Keratinocyte (primary cell): Measurements from ENCODE around the gene HHATL. TPM values are rescaled to one million over a fixed set of nuclear protein-coding genes. Genes with fewer than 3 reads are reported as not detected.

Source experiments
- DNase-seq: peaks from one replicate; pipeline ENCODE4 v3.0.0-alpha.2; 2011; ENCODE audit warnings: low read depth, missing footprints, low spot score
- FAIRE-seq: peaks from 2 replicates; lab custom pipeline; 2011; peaks lifted over from hg19 to GRCh38; lab: Jason Lieb, UNC
- H2AFZ ChIP-seq: 2 replicates; pipeline ENCODE4 v1.6.0; 2012; ENCODE audit warnings: low read length, control low read depth, inconsistent platforms; ENCODE audit not compliant: control insufficient read depth
- H3K27ac ChIP-seq: 2 replicates; pipeline ENCODE4 v1.5.1; 2011; ENCODE audit warnings: low read length; ENCODE audit not compliant: control insufficient read depth, insufficient read depth
- H3K27me3 ChIP-seq: 3 replicates; pipeline ENCODE4 v1.6.0; 2011; ENCODE audit warnings: low read length; ENCODE audit not compliant: control insufficient read depth, insufficient read depth; ENCODE audit errors: extremely low read depth
- H3K36me3 ChIP-seq, 2 experiments: 2 replicates in 1 of 2; 3 replicates in 1 of 2; pipeline ENCODE4 v1.5.1; 2011; ENCODE audit warnings: low read length in 2 of 2, mild to moderate bottlenecking in 1 of 2; ENCODE audit not compliant: control insufficient read depth in 2 of 2, insufficient read depth in 2 of 2; ENCODE audit errors: extremely low read depth in 1 of 2
- H3K4me1 ChIP-seq: 3 replicates; pipeline ENCODE4 v1.5.1; 2011; ENCODE audit warnings: low read length; ENCODE audit not compliant: control insufficient read depth, insufficient read depth; ENCODE audit errors: extremely low read depth
- H3K4me2 ChIP-seq: 3 replicates; pipeline ENCODE4 v1.6.0; 2011; ENCODE audit warnings: low read depth, low read length; ENCODE audit not compliant: control insufficient read depth, insufficient read depth; ENCODE audit errors: extremely low read depth
- H3K4me3 ChIP-seq, 3 experiments: fragments of 200-600 bp in 1 of 3; sonication (generic) in 1 of 3; 2 replicates in 2 of 3; 3 replicates in 1 of 3; pipeline ENCODE4 v1.5.1; 2011 to 2016; ENCODE audit warnings: low read length in 3 of 3, mild to moderate bottlenecking in 3 of 3, control low read depth in 2 of 3, inconsistent platforms in 1 of 3, low read depth in 1 of 3, mixed read lengths in 1 of 3, mixed run types in 1 of 3, moderate library complexity in 1 of 3; ENCODE audit not compliant: control insufficient read depth in 2 of 3, insufficient read depth in 2 of 3; ENCODE audit errors: extremely low read depth in 1 of 3
- H3K79me2 ChIP-seq: 2 replicates; pipeline ENCODE4 v1.6.0; 2012; ENCODE audit warnings: low read length; ENCODE audit not compliant: control insufficient read depth, insufficient read depth
- H3K9ac ChIP-seq: 3 replicates; pipeline ENCODE4 v1.6.0; 2011; ENCODE audit warnings: low read length; ENCODE audit not compliant: control insufficient read depth, insufficient read depth; ENCODE audit errors: extremely low read depth
- H3K9me1 ChIP-seq: 3 replicates; pipeline ENCODE4 v1.6.0; 2011; ENCODE audit warnings: low read length; ENCODE audit not compliant: control insufficient read depth, insufficient read depth; ENCODE audit errors: extremely low read depth
- H3K9me3 ChIP-seq: 2 replicates; pipeline ENCODE4 v1.5.1; 2012; ENCODE audit warnings: low read depth, low read length; ENCODE audit not compliant: control insufficient read depth
- H4K20me1 ChIP-seq: 3 replicates; pipeline ENCODE4 v1.6.0; 2011; ENCODE audit warnings: low read length; ENCODE audit not compliant: control insufficient read depth, insufficient read depth; ENCODE audit errors: extremely low read depth
- CTCF ChIP-seq, 3 experiments: IDR thresholded peaks in 1 of 3; conservative IDR thresholded peaks in 1 of 3; optimal IDR thresholded peaks in 1 of 3; 2 replicates in 2 of 3; 3 replicates in 1 of 3; pipeline versions ENCODE3 to v1.5.1; 2011; ENCODE audit warnings: low read length in 3 of 3, mild to moderate bottlenecking in 3 of 3, moderate library complexity in 2 of 3, control low read depth in 1 of 3, inconsistent platforms in 1 of 3; ENCODE audit not compliant: insufficient read depth in 2 of 3; ENCODE audit errors: extremely low read depth in 1 of 3
- EZH2 ChIP-seq: IDR thresholded peaks from one replicate; pipeline ENCODE4 v1.6.1; 2012; ENCODE audit warnings: inconsistent platforms, mild to moderate bottlenecking, low read length, moderate library complexity
- dilution Hi-C: fragments of 300-500 bp; cut with MboI; formaldehyde crosslinking; loops from one replicate; pipeline ENCODE4 v1.7.0; 2020; ENCODE audit warnings: low sequenced_read_pairs; ENCODE audit not compliant: extremely low pct_ligation_motif_present
- polyA plus RNA-seq, 5 experiments: library from polyadenylated mRNA; depleted of rRNA in 3 of 5; stranded (reverse) in 3 of 5; stranded (forward) in 1 of 5; unstranded in 1 of 5; fragments of >200 nt; gene quantifications; 1 replicate in 1 of 5; 2 replicates in 3 of 5; 3 replicates in 1 of 5; pipeline versions ENCODE4 v1.2.1 to v1.2.3, GENCODE V29; 2011 to 2012; ENCODE audit warnings: missing spikeins in 2 of 5, low read depth in 1 of 5, low replicate concordance in 1 of 5

Gene HHATL
- polyA plus RNA-seq, 1 donor (not counting 4 experiments of a cell fraction or from before 2014, with no cell fraction given): not detected

- FAIRE-seq (no peak), DNase-seq (no peak)
- dilution Hi-C loops: no loop called here
Measured at GRCh38 chr3:42673082-42673481, 29.5 kb downstream of the HHATL start.

GRCh38 chr3:42672515-42672914 is 30.1 kb downstream of the HHATL start:
- TF ChIP-seq EZH2: no peak
- TF ChIP-seq CTCF (optimal IDR thresholded peaks at IDR 0.05 in 1 of 3, IDR thresholded peaks at IDR 0.05 in 1 of 3, conservative IDR thresholded peaks at IDR 0.05 in 1 of 3; ENCODE audit: extremely low read depth in 1 of 3, insufficient read depth in 2 of 3, low read length in 3 of 3): no peak
- Histone ChIP-seq H3K4me3 (no peak overlapping the region), H3K9ac (no peak overlapping the region), H4K20me1 (no peaks in the 10 kb centered on the region), H3K9me3 (peaks cover 3% of the 10 kb centered on the region), H3K4me2 (no peak overlapping the region), H3K9me1 (no peaks in the 10 kb centered on the region), H3K27ac (no peak overlapping the region), H3K4me1 (no peaks in the 10 kb centered on the region), H3K27me3 (no peaks in the 10 kb centered on the region), H3K79me2 (no peaks in the 10 kb centered on the region), H3K36me3 (no peaks in the 10 kb centered on the region), H2AFZ (no peak overlapping the region)
- FAIRE-seq: no peak
- DNase-seq: no peak
- dilution Hi-C loops: no loop called here

More at GRCh38 chr3:42673082-42673481, 29.5 kb downstream of the HHATL start:
- peaks cover 3% of the 10 kb centered on the region for H3K9me3 ChIP-seq
- no peak overlapping the region for H3K9ac ChIP-seq
- no peak overlapping the region for H3K27ac ChIP-seq
- H3K4me3 ChIP-seq: no peak overlapping the region
- no peaks in the 10 kb centered on the region for H4K20me1 ChIP-seq
- no peaks in the 10 kb centered on the region for H3K4me1 ChIP-seq
- H3K36me3 ChIP-seq: no peaks in the 10 kb centered on the region
- no peaks in the 10 kb centered on the region for H3K9me1 ChIP-seq
- H3K4me2 ChIP-seq: no peak overlapping the region
- TF ChIP-seq CTCF (optimal IDR thresholded peaks at IDR 0.05 in 1 of 3, IDR thresholded peaks at IDR 0.05 in 1 of 3, conservative IDR thresholded peaks at IDR 0.05 in 1 of 3; ENCODE audit: extremely low read depth in 1 of 3, insufficient read depth in 2 of 3, low read length in 3 of 3) (no peak), EZH2 (no peak)
- no peak overlapping the region for H2AFZ ChIP-seq
- H3K27me3 ChIP-seq: no peaks in the 10 kb centered on the region
- H3K79me2 ChIP-seq: no peaks in the 10 kb centered on the region
